ENCODE data around the gene RTF1.
"Not testable (repeated sequence)": the region's sequence is repeated elsewhere in the genome, so short reads cannot be mapped to it uniquely, and the experiment has no call there.

The RTF1 gene

GRCh38 chr15:41416742-41417417 lies at the start of gene RTF1:
TSS of gene RTF1 (plus strand) at chr15:41417095. CDS start at chr15:41417116, 21 bp downstream.
- DNase-seq (ENCODE audit: low read depth in 2 of 2), result peak; percentile 96 to 97

- DNase-seq (ENCODE audit: low read depth in 2 of 2), result no peak
Observed at GRCh38 chr15:41367418-41367817, 49.5 kb upstream of the RTF1 start.

- DNase-seq (ENCODE audit: low read depth in 2 of 2), result no peak
Observed at GRCh38 chr15:41377978-41378377, 38.9 kb upstream of the RTF1 start.

GRCh38 chr15:41383974-41384749 lies 32.7 kb upstream of the RTF1 start:
- DNase-seq (ENCODE audit: low read depth in 2 of 2), result not testable (repeated sequence)

- DNase-seq (ENCODE audit: low read depth in 2 of 2), result no peak
Observed at GRCh38 chr15:41387646-41388045, 29.2 kb upstream of the RTF1 start.

GRCh38 chr15:41392659-41393058 lies 24.2 kb upstream of the RTF1 start:
- DNase-seq (ENCODE audit: low read depth in 2 of 2), result no peak

- DNase-seq (ENCODE audit: low read depth in 2 of 2), result no peak
Observed at GRCh38 chr15:41394924-41395323, 22.0 kb upstream of the RTF1 start.

- DNase-seq (ENCODE audit: low read depth in 2 of 2), result no peak
Observed at GRCh38 chr15:41396111-41396510, 20.8 kb upstream of the RTF1 start.

GRCh38 chr15:41401904-41402267 lies 15.0 kb upstream of the RTF1 start:
- no peak for DNase-seq (ENCODE audit: low read depth in 2 of 2)

- no peak for DNase-seq (ENCODE audit: low read depth in 2 of 2)
Observed at GRCh38 chr15:41407341-41407740, 9.6 kb upstream of the RTF1 start.

- DNase-seq (ENCODE audit: low read depth in 2 of 2), result no peak
Observed at GRCh38 chr15:41408234-41408641, 8.7 kb upstream of the RTF1 start.

- DNase-seq (ENCODE audit: low read depth in 2 of 2), result no peak
Observed at GRCh38 chr15:41411031-41411430, 5.9 kb upstream of the RTF1 start.

GRCh38 chr15:41411441-41411840 lies 5.5 kb upstream of the RTF1 start:
- DNase-seq (ENCODE audit: low read depth in 2 of 2), result no peak

GRCh38 chr15:41416128-41416741 lies 660 bp upstream of the RTF1 start:
- no peak for DNase-seq (ENCODE audit: low read depth in 2 of 2)

- DNase-seq (ENCODE audit: low read depth in 2 of 2), result peak in 1 of 2 donors; percentile 2
Observed at GRCh38 chr15:41417418-41418195, 712 bp downstream of the RTF1 start.

GRCh38 chr15:41423979-41424659 lies 7.2 kb downstream of the RTF1 start:
- DNase-seq (ENCODE audit: low read depth in 2 of 2), result no peak

- no peak for DNase-seq (ENCODE audit: low read depth in 2 of 2)
Observed at GRCh38 chr15:41424809-41425208, 7.9 kb downstream of the RTF1 start.

GRCh38 chr15:41425907-41426306 lies 9.0 kb downstream of the RTF1 start:
- not testable (repeated sequence) for DNase-seq (ENCODE audit: low read depth in 2 of 2)

- no peak for DNase-seq (ENCODE audit: low read depth in 2 of 2)
Observed at GRCh38 chr15:41429003-41429890, 12.4 kb downstream of the RTF1 start.

GRCh38 chr15:41435037-41435786 lies 18.3 kb downstream of the RTF1 start:
- no peak for DNase-seq (ENCODE audit: low read depth in 2 of 2)
